ENCODE data around the gene PARM1.

DNA sequence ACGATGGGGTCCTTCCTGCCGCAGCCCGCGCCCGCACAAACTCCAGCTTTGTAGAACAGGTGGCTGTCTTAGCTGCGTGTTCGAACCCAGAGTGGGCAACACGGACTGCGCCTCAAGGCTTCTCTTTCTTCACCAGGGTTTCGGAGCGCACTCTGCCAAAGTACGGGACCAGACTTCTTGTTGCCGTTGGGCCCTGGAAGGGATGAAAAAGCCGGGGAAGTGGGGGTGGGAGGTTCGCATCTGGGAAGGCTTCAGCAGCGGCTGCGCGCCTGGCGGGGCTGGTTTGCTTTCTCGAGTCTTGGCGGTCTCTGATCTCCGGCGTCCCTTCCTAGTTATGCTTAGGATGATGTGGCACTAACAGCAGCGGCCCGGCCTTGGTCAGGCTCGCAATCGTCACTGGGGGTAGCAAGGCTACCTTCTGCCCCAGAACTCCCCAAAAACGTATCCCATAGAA lies 673 bp downstream of the PARM1 start:
- TF ChIP-seq, protein P1, sequence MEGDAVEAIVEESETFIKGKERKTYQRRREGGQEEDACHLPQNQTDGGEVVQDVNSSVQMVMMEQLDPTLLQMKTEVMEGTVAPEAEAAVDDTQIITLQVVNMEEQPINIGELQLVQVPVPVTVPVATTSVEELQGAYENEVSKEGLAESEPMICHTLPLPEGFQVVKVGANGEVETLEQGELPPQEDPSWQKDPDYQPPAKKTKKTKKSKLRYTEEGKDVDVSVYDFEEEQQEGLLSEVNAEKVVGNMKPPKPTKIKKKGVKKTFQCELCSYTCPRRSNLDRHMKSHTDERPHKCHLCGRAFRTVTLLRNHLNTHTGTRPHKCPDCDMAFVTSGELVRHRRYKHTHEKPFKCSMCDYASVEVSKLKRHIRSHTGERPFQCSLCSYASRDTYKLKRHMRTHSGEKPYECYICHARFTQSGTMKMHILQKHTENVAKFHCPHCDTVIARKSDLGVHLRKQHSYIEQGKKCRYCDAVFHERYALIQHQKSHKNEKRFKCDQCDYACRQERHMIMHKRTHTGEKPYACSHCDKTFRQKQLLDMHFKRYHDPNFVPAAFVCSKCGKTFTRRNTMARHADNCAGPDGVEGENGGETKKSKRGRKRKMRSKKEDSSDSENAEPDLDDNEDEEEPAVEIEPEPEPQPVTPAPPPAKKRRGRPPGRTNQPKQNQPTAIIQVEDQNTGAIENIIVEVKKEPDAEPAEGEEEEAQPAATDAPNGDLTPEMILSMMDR (IDR thresholded peaks at IDR 0.05), result no peak
- TF ChIP-seq, protein P2, sequence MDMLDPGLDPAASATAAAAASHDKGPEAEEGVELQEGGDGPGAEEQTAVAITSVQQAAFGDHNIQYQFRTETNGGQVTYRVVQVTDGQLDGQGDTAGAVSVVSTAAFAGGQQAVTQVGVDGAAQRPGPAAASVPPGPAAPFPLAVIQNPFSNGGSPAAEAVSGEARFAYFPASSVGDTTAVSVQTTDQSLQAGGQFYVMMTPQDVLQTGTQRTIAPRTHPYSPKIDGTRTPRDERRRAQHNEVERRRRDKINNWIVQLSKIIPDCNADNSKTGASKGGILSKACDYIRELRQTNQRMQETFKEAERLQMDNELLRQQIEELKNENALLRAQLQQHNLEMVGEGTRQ (IDR thresholded peaks at IDR 0.05; ENCODE audit: borderline replicate concordance, low read depth, low read length), result no peak
- TF ChIP-seq SIN3A (IDR thresholded peaks at IDR 0.05; ENCODE audit: borderline replicate concordance, low read depth, low read length), result no peak
- TF ChIP-seq, protein P3, sequence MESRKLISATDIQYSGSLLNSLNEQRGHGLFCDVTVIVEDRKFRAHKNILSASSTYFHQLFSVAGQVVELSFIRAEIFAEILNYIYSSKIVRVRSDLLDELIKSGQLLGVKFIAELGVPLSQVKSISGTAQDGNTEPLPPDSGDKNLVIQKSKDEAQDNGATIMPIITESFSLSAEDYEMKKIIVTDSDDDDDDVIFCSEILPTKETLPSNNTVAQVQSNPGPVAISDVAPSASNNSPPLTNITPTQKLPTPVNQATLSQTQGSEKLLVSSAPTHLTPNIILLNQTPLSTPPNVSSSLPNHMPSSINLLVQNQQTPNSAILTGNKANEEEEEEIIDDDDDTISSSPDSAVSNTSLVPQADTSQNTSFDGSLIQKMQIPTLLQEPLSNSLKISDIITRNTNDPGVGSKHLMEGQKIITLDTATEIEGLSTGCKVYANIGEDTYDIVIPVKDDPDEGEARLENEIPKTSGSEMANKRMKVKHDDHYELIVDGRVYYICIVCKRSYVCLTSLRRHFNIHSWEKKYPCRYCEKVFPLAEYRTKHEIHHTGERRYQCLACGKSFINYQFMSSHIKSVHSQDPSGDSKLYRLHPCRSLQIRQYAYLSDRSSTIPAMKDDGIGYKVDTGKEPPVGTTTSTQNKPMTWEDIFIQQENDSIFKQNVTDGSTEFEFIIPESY (IDR thresholded peaks at IDR 0.05; ENCODE audit: borderline replicate concordance, low read depth), result no peak
- no peak for TF ChIP-seq TAF1 (IDR thresholded peaks at IDR 0.05; ENCODE audit: borderline replicate concordance, low read depth, low read length)
- TF ChIP-seq YY1 (IDR thresholded peaks at IDR 0.05; ENCODE audit: low read depth), result no peak
- no peak for TF ChIP-seq EP300 (IDR thresholded peaks at IDR 0.05; ENCODE audit: borderline replicate concordance in 1 of 2, low read depth in 1 of 2, low read length in 1 of 2)
- TF ChIP-seq MXI1 (IDR thresholded peaks at IDR 0.05; ENCODE audit: low read depth, low read length), result no peak
- TF ChIP-seq POLR2AphosphoS5 (IDR thresholded peaks at IDR 0.05; ENCODE audit: low read depth, low read length), result no peak
- TF ChIP-seq, protein P4, sequence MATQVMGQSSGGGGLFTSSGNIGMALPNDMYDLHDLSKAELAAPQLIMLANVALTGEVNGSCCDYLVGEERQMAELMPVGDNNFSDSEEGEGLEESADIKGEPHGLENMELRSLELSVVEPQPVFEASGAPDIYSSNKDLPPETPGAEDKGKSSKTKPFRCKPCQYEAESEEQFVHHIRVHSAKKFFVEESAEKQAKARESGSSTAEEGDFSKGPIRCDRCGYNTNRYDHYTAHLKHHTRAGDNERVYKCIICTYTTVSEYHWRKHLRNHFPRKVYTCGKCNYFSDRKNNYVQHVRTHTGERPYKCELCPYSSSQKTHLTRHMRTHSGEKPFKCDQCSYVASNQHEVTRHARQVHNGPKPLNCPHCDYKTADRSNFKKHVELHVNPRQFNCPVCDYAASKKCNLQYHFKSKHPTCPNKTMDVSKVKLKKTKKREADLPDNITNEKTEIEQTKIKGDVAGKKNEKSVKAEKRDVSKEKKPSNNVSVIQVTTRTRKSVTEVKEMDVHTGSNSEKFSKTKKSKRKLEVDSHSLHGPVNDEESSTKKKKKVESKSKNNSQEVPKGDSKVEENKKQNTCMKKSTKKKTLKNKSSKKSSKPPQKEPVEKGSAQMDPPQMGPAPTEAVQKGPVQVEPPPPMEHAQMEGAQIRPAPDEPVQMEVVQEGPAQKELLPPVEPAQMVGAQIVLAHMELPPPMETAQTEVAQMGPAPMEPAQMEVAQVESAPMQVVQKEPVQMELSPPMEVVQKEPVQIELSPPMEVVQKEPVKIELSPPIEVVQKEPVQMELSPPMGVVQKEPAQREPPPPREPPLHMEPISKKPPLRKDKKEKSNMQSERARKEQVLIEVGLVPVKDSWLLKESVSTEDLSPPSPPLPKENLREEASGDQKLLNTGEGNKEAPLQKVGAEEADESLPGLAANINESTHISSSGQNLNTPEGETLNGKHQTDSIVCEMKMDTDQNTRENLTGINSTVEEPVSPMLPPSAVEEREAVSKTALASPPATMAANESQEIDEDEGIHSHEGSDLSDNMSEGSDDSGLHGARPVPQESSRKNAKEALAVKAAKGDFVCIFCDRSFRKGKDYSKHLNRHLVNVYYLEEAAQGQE (IDR thresholded peaks at IDR 0.05; ENCODE audit: low read depth, low read length), result no peak
- no peak for TF ChIP-seq EZH2phosphoT487 (IDR thresholded peaks at IDR 0.05; ENCODE audit: borderline replicate concordance, low read depth)
- no peak for TF ChIP-seq RAD21 (IDR thresholded peaks at IDR 0.05; ENCODE audit: low read length)
- TF ChIP-seq FOSL2 (IDR thresholded peaks at IDR 0.05; ENCODE audit: borderline replicate concordance, low read depth), result no peak
